WERI-Rb-1 (cell line): ENCODE results near the gene NRXN3.

ENCODE experiments used
- DNase-seq: peaks from one replicate; pipeline ENCODE4 v3.0.0-alpha.2; 2020
- H3K27ac ChIP-seq: fragments of 250-450 bp; sonication (Bioruptor Pico); 2 replicates; pipeline ENCODE4 v1.5.1; 2020; ENCODE audit warnings: mild to moderate bottlenecking, moderate library complexity
- H3K27me3 ChIP-seq: fragments of 250-450 bp; sonication (Bioruptor Pico); 2 replicates; pipeline ENCODE4 v1.5.1; 2021; ENCODE audit warnings: mild to moderate bottlenecking, low read depth, moderate library complexity; ENCODE audit not compliant: insufficient read depth, severe bottlenecking
- H3K36me3 ChIP-seq: fragments of 250-450 bp; sonication (Bioruptor Pico); 2 replicates; pipeline ENCODE4 v1.5.1; 2020; ENCODE audit warnings: mild to moderate bottlenecking, moderate library complexity
- H3K4me3 ChIP-seq: 2 replicates; pipeline ENCODE4 v1.5.1; 2011; ENCODE audit warnings: low read depth, mild to moderate bottlenecking, control low read depth, low read length
- H3K9me3 ChIP-seq: fragments of 250-450 bp; sonication (Bioruptor Pico); 2 replicates; pipeline ENCODE4 v1.5.1; 2021; ENCODE audit warnings: mild to moderate bottlenecking, moderate library complexity; ENCODE audit not compliant: severe bottlenecking
- CTCF ChIP-seq: IDR thresholded peaks from 2 replicates; pipeline ENCODE4 v1.5.1; 2011; ENCODE audit warnings: low read depth, mild to moderate bottlenecking, control low read depth, inconsistent platforms, low read length

Gene NRXN3

GRCh38 chr14:78356391-78356790, 186.2 kb downstream of the NRXN3 start:
- Histone ChIP-seq H3K27ac (no peak overlapping the region), H3K4me3 (no peak overlapping the region), H3K36me3 (no peaks in the 10 kb centered on the region), H3K27me3 (no peaks in the 10 kb centered on the region), H3K9me3 (no peaks in the 10 kb centered on the region)
- no peak for DNase-seq
- TF ChIP-seq CTCF = no peak

GRCh38 chr14:78358591-78358990, 188.4 kb downstream of the NRXN3 start:
- TF ChIP-seq CTCF = no peak
- H3K27ac ChIP-seq = no peak overlapping the region
- no peak overlapping the region for H3K4me3 ChIP-seq
- DNase-seq = no peak
- no peaks in the 10 kb centered on the region for H3K9me3 ChIP-seq
- no peaks in the 10 kb centered on the region for H3K36me3 ChIP-seq
- H3K27me3 ChIP-seq = no peaks in the 10 kb centered on the region

- no peak for DNase-seq
- Histone ChIP-seq H3K9me3 (no peaks in the 10 kb centered on the region), H3K36me3 (no peaks in the 10 kb centered on the region)
Observed at GRCh38 chr14:78359581-78359980, 189.4 kb downstream of the NRXN3 start.

GRCh38 chr14:78363008-78363407, 192.8 kb downstream of the NRXN3 start:
- H3K27ac ChIP-seq = no peak overlapping the region
- no peaks in the 10 kb centered on the region for H3K36me3 ChIP-seq
- no peak overlapping the region for H3K4me3 ChIP-seq
- H3K27me3 ChIP-seq = no peaks in the 10 kb centered on the region
- no peak for DNase-seq
- H3K9me3 ChIP-seq = no peaks in the 10 kb centered on the region
- TF ChIP-seq CTCF = no peak

More at GRCh38 chr14:78359581-78359980, 189.4 kb downstream of the NRXN3 start:
- TF ChIP-seq CTCF = no peak
- no peak overlapping the region for H3K27ac ChIP-seq
- no peaks in the 10 kb centered on the region for H3K27me3 ChIP-seq
- no peak overlapping the region for H3K4me3 ChIP-seq

GRCh38 chr14:78367355-78367754, 197.2 kb downstream of the NRXN3 start:
- H3K4me3 ChIP-seq = no peak overlapping the region
- H3K27me3 ChIP-seq = no peaks in the 10 kb centered on the region

More at GRCh38 chr14:78367355-78367754, 197.2 kb downstream of the NRXN3 start:
- TF ChIP-seq CTCF = no peak
- no peak for DNase-seq
- Histone ChIP-seq H3K36me3 (no peaks in the 10 kb centered on the region), H3K9me3 (no peaks in the 10 kb centered on the region), H3K27ac (no peak overlapping the region)
